ENCODE results near the gene CLCN6.

CLCN6 gene

DNA sequence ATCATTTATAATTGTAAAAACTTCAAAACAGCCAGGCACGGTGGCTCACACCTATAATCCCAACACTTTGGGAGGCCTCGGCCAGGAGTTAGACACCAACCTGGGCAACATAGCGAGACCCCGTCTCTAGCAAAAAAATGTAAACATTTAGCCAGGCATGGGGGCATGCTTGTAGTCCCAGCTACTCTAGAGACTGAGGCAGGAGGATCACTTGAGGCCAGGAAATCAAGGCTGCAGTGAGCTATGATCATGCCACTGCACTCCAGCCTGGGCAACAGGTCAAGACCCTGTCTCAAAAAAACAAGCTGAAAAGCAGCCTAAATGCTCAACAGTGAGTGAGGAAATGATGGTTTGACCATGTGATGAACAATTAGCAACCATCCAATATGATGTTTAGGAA, 36.7 kb upstream of the CLCN6 start:
- Histone ChIP-seq H3K9ac (ENCODE audit: low read depth, low read length) (no peak overlapping the region), H3K9me3 (ENCODE audit: insufficient read depth, low read depth, low read length) (no peaks in the 10 kb centered on the region), H3K36me3 (ENCODE audit: insufficient read depth, low read depth, low read length) (no peaks in the 10 kb centered on the region), H3K4me3 (ENCODE audit: low read length) (no peak overlapping the region), H3K27me3 (ENCODE audit: insufficient read depth, low read length) (0 out of 2 replicates have a peak, but pooled peaks cover under 1% of the 10 kb centered on the region), H3K4me1 (ENCODE audit: insufficient read depth, low read length) (no peaks in the 10 kb centered on the region), H3K27ac (ENCODE audit: low read length) (no peak overlapping the region)

DNA sequence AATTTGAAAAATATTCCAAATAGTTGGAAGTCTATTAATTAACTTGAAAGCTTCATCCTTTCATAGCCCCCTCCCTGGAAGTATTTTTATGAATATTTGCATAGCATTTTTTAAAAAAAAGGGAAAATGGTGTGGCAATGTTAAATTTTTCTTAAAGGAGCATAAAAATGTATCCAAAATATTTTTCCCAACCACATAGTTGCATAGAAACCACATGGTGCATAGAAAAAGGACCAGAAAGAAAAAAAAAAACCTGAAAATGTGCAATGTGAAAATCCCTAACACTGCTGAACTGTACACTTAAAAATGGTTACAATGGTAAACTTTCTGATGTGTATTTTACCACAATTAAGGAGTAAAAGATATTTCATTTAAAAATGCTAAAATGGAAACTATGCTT, 36.0 kb upstream of the CLCN6 start:
- no peaks in the 10 kb centered on the region for H3K27me3 ChIP-seq (ENCODE audit: insufficient read depth, low read length)
- no peaks in the 10 kb centered on the region for H3K4me1 ChIP-seq (ENCODE audit: insufficient read depth, low read length)
- H3K36me3 ChIP-seq (ENCODE audit: insufficient read depth, low read depth, low read length) = no peaks in the 10 kb centered on the region
- no peak overlapping the region for H3K27ac ChIP-seq (ENCODE audit: low read length)
- H3K9ac ChIP-seq (ENCODE audit: low read depth, low read length) = no peak overlapping the region
- H3K4me3 ChIP-seq (ENCODE audit: low read length) = no peak overlapping the region
- H3K9me3 ChIP-seq (ENCODE audit: insufficient read depth, low read depth, low read length) = no peaks in the 10 kb centered on the region

DNA sequence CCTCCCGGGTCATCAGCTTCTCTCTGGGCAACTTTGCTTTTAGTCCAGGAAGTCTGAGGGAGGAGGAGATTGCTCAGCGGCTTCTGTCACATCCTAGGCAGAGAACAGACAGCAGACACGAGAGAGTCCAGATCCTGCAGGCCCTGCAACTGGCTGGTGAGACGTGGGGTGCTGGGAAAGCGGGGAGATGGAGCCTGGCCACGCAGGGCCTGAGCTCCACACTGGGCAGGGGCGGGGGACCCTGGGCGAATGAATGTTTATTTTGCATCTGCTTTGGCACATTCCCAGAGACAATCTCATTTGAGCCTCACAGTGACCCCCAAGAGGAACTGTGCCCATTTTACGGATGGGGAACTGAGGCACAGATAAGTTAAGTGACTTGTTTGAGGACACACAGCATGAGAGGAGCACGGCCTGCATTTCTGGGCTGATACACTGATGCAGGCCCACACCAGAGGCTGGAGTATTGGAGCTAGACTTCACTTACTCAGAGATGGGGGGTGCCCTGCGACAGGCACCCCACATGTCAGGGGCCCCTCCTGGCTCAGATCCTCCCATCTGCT, 34.4 kb upstream of the CLCN6 start:
- Histone ChIP-seq H3K27ac (ENCODE audit: low read length) (no peak overlapping the region), H3K27me3 (ENCODE audit: insufficient read depth, low read length) (no peaks in the 10 kb centered on the region), H3K9me3 (ENCODE audit: insufficient read depth, low read depth, low read length) (no peaks in the 10 kb centered on the region), H3K36me3 (ENCODE audit: insufficient read depth, low read depth, low read length) (no peaks in the 10 kb centered on the region), H3K4me1 (ENCODE audit: insufficient read depth, low read length) (no peaks in the 10 kb centered on the region), H3K4me3 (ENCODE audit: low read length) (no peak overlapping the region), H3K9ac (ENCODE audit: low read depth, low read length) (no peak overlapping the region)

DNA sequence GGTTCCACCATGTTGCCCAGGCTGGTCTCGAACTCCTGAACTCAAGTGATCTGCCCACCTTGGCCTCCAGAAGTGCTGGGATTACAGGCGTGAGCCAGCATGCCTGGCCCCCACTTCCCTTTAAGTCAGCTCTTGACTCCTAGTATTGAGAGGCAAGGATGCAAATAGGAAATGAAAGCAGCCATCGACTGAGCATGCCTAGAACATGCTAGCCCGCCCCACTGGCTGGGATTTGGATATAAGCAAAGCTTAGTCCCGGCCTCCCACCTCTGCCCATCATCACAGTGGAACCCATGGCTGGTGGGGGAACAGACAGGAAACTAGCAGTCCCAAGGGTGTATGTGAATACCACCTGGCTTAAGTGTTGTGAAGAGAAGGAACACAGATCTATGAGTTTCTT, 33.5 kb upstream of the CLCN6 start:
- Histone ChIP-seq H3K9ac (ENCODE audit: low read depth, low read length) (no peak overlapping the region), H3K27ac (ENCODE audit: low read length) (no peak overlapping the region), H3K4me1 (ENCODE audit: insufficient read depth, low read length) (no peaks in the 10 kb centered on the region), H3K9me3 (ENCODE audit: insufficient read depth, low read depth, low read length) (no peaks in the 10 kb centered on the region), H3K4me3 (ENCODE audit: low read length) (no peak overlapping the region), H3K27me3 (ENCODE audit: insufficient read depth, low read length) (no peaks in the 10 kb centered on the region), H3K36me3 (ENCODE audit: insufficient read depth, low read depth, low read length) (no peaks in the 10 kb centered on the region)

DNA sequence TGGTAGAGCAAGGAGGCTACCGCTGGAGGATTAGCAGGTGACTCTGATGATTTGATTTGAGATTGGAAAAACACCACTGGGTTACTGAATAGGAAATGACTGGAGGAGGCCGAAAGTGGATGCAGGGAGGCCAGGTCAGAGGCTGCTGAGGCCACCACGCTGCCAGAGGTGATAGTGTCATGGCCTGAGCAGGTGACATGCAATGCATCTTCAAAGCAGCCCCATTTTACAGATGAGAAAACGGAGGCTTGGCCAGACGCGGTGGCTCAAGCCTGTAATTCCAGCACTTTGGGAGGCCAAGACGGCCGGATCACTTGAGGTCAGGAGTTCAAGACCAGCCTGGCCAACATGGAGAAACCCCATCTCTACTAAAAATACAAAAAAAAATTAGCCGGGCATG, 31.2 kb upstream of the CLCN6 start:
- Histone ChIP-seq H3K4me3 (ENCODE audit: low read length) (no peak overlapping the region), H3K9me3 (ENCODE audit: insufficient read depth, low read depth, low read length) (no peaks in the 10 kb centered on the region), H3K9ac (ENCODE audit: low read depth, low read length) (no peak overlapping the region), H3K4me1 (ENCODE audit: insufficient read depth, low read length) (no peaks in the 10 kb centered on the region), H3K36me3 (ENCODE audit: insufficient read depth, low read depth, low read length) (no peaks in the 10 kb centered on the region), H3K27me3 (ENCODE audit: insufficient read depth, low read length) (no peaks in the 10 kb centered on the region), H3K27ac (ENCODE audit: low read length) (no peak overlapping the region)

DNA sequence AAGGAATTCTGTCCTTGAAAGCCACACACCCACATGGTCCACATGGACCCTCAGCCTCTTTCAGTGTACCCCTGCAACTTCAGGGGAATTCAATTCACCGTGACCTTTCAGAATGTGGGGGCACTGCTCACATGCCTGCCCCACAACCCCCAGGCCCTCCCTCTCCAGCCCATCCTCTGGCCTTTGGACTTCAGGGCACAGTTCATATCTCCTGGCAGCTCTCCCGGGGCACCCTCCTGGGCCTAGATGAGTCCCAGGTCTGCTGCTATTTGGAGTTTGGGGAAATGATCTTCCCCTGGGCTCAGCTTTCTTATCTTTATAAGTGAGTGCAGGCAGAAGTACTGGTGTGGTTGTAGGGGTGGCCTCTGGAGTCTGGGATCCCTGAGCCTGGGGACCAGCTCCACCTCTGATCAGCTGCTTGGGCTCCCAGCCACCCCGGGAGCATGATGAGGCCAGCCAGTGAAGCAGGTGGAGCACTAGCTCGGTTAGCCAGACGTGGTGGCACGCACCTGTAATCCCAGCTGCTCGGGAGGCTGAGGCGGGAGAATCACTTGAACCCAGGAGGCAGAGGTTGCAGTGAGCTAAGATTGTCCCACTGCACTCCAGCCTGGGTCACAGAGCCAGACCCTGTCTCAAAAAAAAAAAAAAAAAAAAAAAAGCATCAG, 28.2 kb upstream of the CLCN6 start:
- Histone ChIP-seq H3K27ac (ENCODE audit: low read length) (no peak overlapping the region), H3K27me3 (ENCODE audit: insufficient read depth, low read length) (no peaks in the 10 kb centered on the region), H3K36me3 (ENCODE audit: insufficient read depth, low read depth, low read length) (no peaks in the 10 kb centered on the region), H3K9me3 (ENCODE audit: insufficient read depth, low read depth, low read length) (no peaks in the 10 kb centered on the region), H3K4me1 (ENCODE audit: insufficient read depth, low read length) (no peaks in the 10 kb centered on the region), H3K9ac (ENCODE audit: low read depth, low read length) (no peak overlapping the region), H3K4me3 (ENCODE audit: low read length) (no peak overlapping the region)

DNA sequence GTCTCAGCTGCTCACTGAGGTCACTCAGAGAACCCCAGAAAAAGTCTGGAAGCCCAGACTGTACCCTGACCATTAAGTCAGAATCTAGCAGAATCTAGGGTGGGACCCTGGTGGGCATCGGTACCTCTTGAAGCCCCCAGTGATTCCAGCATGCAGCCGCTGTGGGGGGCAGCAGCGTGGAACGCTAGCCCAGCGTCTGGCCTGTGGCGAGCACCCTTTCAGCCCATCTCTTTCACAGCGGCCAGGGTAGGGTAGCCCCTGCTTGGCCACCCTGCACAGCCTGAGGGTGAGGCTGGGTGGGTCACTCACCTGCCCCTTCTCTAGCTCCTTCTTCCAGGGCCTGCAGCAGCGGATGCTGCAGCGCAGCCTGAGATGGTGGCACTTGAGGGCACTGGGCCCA, 27.7 kb upstream of the CLCN6 start:
- H3K9ac ChIP-seq (ENCODE audit: low read depth, low read length) = no peak overlapping the region
- no peaks in the 10 kb centered on the region for H3K4me1 ChIP-seq (ENCODE audit: insufficient read depth, low read length)
- no peak overlapping the region for H3K4me3 ChIP-seq (ENCODE audit: low read length)

DNA sequence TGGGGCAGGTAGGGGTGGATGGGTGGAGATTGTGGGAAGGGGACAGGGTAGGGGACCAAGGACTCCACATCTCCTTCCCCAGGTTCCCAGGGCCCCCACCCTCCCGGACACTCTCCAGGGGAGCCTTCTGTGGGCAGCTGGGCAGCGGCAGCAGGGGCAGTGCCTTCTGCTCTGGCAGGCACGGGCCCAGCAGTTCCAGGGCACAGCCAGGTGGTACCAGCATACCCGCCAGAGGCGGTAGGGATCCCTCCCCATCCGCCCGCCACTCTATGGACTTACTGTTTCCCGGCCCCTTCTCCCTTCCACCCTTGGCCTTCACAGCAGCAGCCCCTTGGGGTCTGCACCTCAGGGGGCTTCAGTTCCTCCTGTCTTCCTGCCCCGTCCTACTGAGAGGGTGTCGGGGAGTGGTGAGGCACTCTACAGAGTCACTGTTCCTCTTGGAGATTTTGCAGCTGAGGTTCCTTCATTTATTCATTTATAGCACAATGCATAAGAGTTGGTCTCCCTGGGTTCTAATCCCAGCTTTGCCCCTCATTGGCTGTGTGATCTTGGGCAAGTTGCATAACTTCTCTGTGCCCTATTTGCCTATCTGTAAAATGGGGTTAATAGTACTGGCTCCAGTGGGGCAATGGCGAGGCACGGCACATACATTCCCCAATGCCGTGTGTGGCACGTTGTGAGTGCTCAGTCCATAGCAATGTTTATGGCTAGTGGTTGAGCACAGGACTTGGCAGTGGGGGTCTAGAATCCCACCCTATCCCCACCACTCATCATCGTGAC, 27.0 kb upstream of the CLCN6 start:
- no peaks in the 10 kb centered on the region for H3K36me3 ChIP-seq (ENCODE audit: insufficient read depth, low read depth, low read length)
- no peaks in the 10 kb centered on the region for H3K27me3 ChIP-seq (ENCODE audit: insufficient read depth, low read length)
- no peak overlapping the region for H3K4me3 ChIP-seq (ENCODE audit: low read length)
- no peaks in the 10 kb centered on the region for H3K4me1 ChIP-seq (ENCODE audit: insufficient read depth, low read length)
- no peak overlapping the region for H3K9ac ChIP-seq (ENCODE audit: low read depth, low read length)
- no peak overlapping the region for H3K27ac ChIP-seq (ENCODE audit: low read length)
- H3K9me3 ChIP-seq (ENCODE audit: insufficient read depth, low read depth, low read length) = no peaks in the 10 kb centered on the region

More for the DNA sequence above, 27.7 kb upstream of the CLCN6 start:
- H3K36me3 ChIP-seq (ENCODE audit: insufficient read depth, low read depth, low read length) = no peaks in the 10 kb centered on the region
- no peaks in the 10 kb centered on the region for H3K27me3 ChIP-seq (ENCODE audit: insufficient read depth, low read length)
- H3K9me3 ChIP-seq (ENCODE audit: insufficient read depth, low read depth, low read length) = no peaks in the 10 kb centered on the region
- no peak overlapping the region for H3K27ac ChIP-seq (ENCODE audit: low read length)

DNA sequence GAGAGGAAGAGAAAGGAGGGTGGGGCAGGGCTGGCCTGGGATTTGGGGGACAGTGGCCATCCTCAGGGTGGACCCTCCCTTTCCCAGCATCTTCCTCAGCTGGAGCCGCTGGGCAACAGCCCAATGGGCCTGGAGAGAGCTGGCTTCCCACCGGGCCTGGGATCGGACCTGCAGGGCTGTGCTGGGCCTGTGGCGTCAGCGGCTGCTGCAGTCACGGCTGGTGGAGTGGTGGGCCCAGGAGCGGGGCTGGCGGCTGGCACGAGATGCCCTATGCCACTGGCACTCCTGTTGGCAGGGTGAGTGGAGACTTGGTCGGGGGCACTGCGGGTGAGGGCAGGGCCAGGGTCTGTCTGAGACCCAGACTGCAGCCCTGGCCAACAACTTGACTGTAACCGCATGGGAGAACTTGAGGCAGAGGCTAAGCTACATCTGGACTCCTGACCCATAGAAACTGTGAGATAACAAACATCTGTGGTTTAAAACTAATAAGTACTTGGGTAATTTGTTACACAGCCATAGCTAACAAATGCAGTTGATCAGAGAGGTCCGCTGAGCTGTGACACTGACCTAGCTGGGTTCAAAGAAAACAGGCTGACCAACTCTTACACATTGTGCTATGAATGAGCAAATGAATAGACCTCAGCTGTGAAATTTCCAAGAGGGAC, 26.1 kb upstream of the CLCN6 start:
- Histone ChIP-seq H3K9ac (ENCODE audit: low read depth, low read length) (no peak overlapping the region), H3K27me3 (ENCODE audit: insufficient read depth, low read length) (no peaks in the 10 kb centered on the region), H3K4me3 (ENCODE audit: low read length) (no peak overlapping the region), H3K36me3 (ENCODE audit: insufficient read depth, low read depth, low read length) (no peaks in the 10 kb centered on the region), H3K27ac (ENCODE audit: low read length) (no peak overlapping the region), H3K4me1 (ENCODE audit: insufficient read depth, low read length) (peaks cover 4% of the 10 kb centered on the region; the same call in 1 of the 2 replicates), H3K9me3 (ENCODE audit: insufficient read depth, low read depth, low read length) (no peaks in the 10 kb centered on the region)

DNA sequence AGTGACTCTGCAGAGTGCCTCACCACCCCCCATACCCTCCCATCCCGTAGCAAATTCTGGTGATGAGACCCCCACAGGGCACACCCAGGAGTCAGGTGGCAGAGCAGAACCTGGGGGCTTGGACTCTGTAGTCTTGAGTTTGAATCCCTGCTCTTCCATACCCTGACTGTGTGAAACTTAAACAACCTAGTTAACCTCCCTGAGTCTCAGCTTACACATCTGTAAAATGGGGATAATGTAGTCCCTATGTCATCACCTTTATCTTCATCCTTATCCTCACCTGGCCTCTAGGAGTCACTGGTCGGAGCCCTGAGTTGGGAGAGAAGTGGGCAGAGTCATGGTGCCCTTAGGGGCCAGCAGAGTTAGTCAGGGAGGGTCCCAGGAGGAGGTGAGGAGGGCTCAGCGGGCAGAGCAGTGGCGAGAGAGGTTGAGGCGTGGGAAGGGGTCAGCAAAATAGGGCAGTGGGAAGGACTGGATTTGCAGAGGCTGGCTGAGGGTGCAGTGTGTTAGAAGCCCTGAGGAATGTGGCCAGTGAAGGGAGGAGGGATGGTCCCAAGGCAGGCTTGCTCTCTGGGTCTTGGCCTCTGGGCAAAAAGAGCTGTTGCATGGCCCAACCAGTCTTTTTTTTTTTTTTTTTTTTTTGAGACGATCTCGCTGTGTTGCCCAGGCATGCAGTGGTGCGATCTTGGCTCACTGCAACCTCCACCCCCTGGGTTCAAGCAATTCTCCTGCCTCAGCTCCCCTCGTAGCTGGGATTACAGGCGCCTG, 25.4 kb upstream of the CLCN6 start:
- H3K9me3 ChIP-seq (ENCODE audit: insufficient read depth, low read depth, low read length) = no peaks in the 10 kb centered on the region
- peaks cover 5% of the 10 kb centered on the region; the same call in 1 of the 2 replicates for H3K4me1 ChIP-seq (ENCODE audit: insufficient read depth, low read length)
- H3K27me3 ChIP-seq (ENCODE audit: insufficient read depth, low read length) = no peaks in the 10 kb centered on the region
- no peaks in the 10 kb centered on the region for H3K36me3 ChIP-seq (ENCODE audit: insufficient read depth, low read depth, low read length)
- H3K9ac ChIP-seq (ENCODE audit: low read depth, low read length) = no peak overlapping the region
- H3K4me3 ChIP-seq (ENCODE audit: low read length) = no peak overlapping the region
- H3K27ac ChIP-seq (ENCODE audit: low read length) = no peak overlapping the region

DNA sequence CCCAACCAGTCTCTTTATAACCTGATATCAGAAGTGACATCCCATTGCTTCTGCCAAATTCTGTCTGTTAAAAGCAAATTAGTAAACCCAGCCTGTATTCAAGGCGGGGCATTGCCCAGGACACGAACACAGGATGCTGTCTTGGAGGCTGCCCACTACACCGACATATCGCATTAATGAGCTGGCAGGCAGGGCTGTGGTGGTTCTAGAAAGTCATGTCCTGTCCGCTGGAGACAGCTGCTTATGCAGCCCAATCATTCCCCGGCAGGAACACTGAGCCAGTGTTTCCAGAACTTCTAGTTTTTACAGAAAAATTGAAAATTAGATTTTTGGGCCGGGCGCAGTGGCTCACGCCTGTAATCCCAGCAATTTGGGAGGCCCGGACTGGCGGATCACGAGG, 24.7 kb upstream of the CLCN6 start:
- Histone ChIP-seq H3K4me1 (ENCODE audit: insufficient read depth, low read length) (peaks cover 5% of the 10 kb centered on the region; the same call in 1 of the 2 replicates), H3K27me3 (ENCODE audit: insufficient read depth, low read length) (no peaks in the 10 kb centered on the region), H3K27ac (ENCODE audit: low read length) (no peak overlapping the region), H3K36me3 (ENCODE audit: insufficient read depth, low read depth, low read length) (no peaks in the 10 kb centered on the region), H3K9ac (ENCODE audit: low read depth, low read length) (no peak overlapping the region), H3K4me3 (ENCODE audit: low read length) (no peak overlapping the region), H3K9me3 (ENCODE audit: insufficient read depth, low read depth, low read length) (no peaks in the 10 kb centered on the region)

Measured in iPS-20b (cell line).